Loucy (cell line): ENCODE data around the gene PPP1R16B.

ENCODE experiments used
- H2AFZ ChIP-seq: fragments of 200-600 bp; sonication (generic); 2 replicates; pipeline ENCODE4 v1.6.0; 2016; ENCODE audit warnings: antibody characterized with exemption, mild to moderate bottlenecking, low read length, moderate library complexity
- H3F3A ChIP-seq: fragments of 200-600 bp; 2 replicates; pipeline ENCODE4 v1.6.0; 2016; ENCODE audit warnings: antibody characterized with exemption, low read depth, mild to moderate bottlenecking
- H3K27me3 ChIP-seq: fragments of 200-600 bp; sonication (generic); 2 replicates; pipeline ENCODE4 v1.6.1; 2014; ENCODE audit warnings: low read length, mild to moderate bottlenecking; ENCODE audit not compliant: insufficient read depth, poor library complexity, severe bottlenecking
- H3K36me3 ChIP-seq: fragments of 200-600 bp; sonication (generic); 2 replicates; pipeline ENCODE4 v1.6.1; 2016; ENCODE audit warnings: low read length; ENCODE audit not compliant: insufficient read depth
- H3K4me1 ChIP-seq: fragments of 200-600 bp; sonication (generic); 2 replicates; pipeline ENCODE4 v1.5.1; 2014; ENCODE audit warnings: low read length, mild to moderate bottlenecking; ENCODE audit not compliant: insufficient read depth, poor library complexity, severe bottlenecking
- H3K4me2 ChIP-seq: fragments of 200-600 bp; sonication (generic); 2 replicates; pipeline ENCODE4 v1.6.0; 2014; ENCODE audit warnings: antibody characterized with exemption, low read length, low read depth, mild to moderate bottlenecking; ENCODE audit not compliant: poor library complexity, severe bottlenecking
- H3K4me3 ChIP-seq: fragments of 200-600 bp; sonication (generic); 2 replicates; pipeline ENCODE4 v1.5.1; 2014; ENCODE audit warnings: low read length, mild to moderate bottlenecking, mixed read lengths; ENCODE audit not compliant: poor library complexity, severe bottlenecking
- H3K79me2 ChIP-seq: fragments of 200-600 bp; sonication (generic); 2 replicates; pipeline ENCODE4 v1.6.1; 2014; ENCODE audit warnings: low read length; ENCODE audit not compliant: insufficient read depth
- H3K9ac ChIP-seq: fragments of 200-600 bp; sonication (generic); 2 replicates; pipeline ENCODE4 v1.6.0; 2014; ENCODE audit warnings: mild to moderate bottlenecking, low read depth, low read length, moderate library complexity; ENCODE audit not compliant: poor library complexity, severe bottlenecking
- H3K9me2 ChIP-seq: fragments of 200-600 bp; sonication (generic); replicated peaks from 2 replicates; pipeline ENCODE4 v1.6.1; 2016; ENCODE audit warnings: low read depth, low read length, mixed read lengths
- H3K9me3 ChIP-seq: fragments of 200-600 bp; sonication (generic); 2 replicates; pipeline ENCODE4 v1.6.1; 2014; ENCODE audit warnings: mild to moderate bottlenecking, antibody characterized with exemption, low read length, low read depth; ENCODE audit not compliant: insufficient read depth
- H4K20me1 ChIP-seq: fragments of 200-600 bp; sonication (generic); 2 replicates; pipeline ENCODE4 v1.6.0; 2014; ENCODE audit warnings: antibody characterized with exemption, low read length, mild to moderate bottlenecking; ENCODE audit not compliant: insufficient read depth, poor library complexity, severe bottlenecking
- CTCF ChIP-seq: fragments of 200-600 bp; sonication (generic); conservative IDR thresholded peaks from 2 replicates; pipeline ENCODE4 v1.5.1; 2014; ENCODE audit warnings: mild to moderate bottlenecking, antibody characterized with exemption, low read length
- EZH2phosphoT487 ChIP-seq: fragments of 200-600 bp; IDR thresholded peaks from 2 replicates; pipeline ENCODE4 v1.6.1; 2018; ENCODE audit warnings: antibody characterized with exemption, mild to moderate bottlenecking, moderate library complexity, borderline replicate concordance

PPP1R16B gene

GRCh38 chr20:38872036-38872435, 66.5 kb downstream of the PPP1R16B start:
- Histone ChIP-seq H3K9ac (no peak overlapping the region), H3F3A (peaks cover 15% of the 10 kb centered on the region; the same call in 1 of the 2 replicates), H3K9me2 (no peaks in the 10 kb centered on the region), H3K4me3 (no peak overlapping the region), H3K36me3 (no peaks in the 10 kb centered on the region), H3K4me1 (peaks cover 38% of the 10 kb centered on the region), H2AFZ (no peak overlapping the region), H3K27me3 (no peaks in the 10 kb centered on the region), H3K79me2 (peaks cover 15% of the 10 kb centered on the region), H3K4me2 (no peak overlapping the region), H3K9me3 (no peaks in the 10 kb centered on the region), H4K20me1 (no peaks in the 10 kb centered on the region)
- no peak for TF ChIP-seq CTCF
- no peak for TF ChIP-seq EZH2phosphoT487

- Histone ChIP-seq H3K27me3 (no peaks in the 10 kb centered on the region), H4K20me1 (no peaks in the 10 kb centered on the region), H3K4me3 (no peak overlapping the region), H2AFZ (no peak overlapping the region), H3K36me3 (no peaks in the 10 kb centered on the region), H3F3A (peaks cover 15% of the 10 kb centered on the region; the same call in 1 of the 2 replicates), H3K9ac (no peak overlapping the region), H3K4me2 (no peak overlapping the region), H3K4me1 (peaks cover 38% of the 10 kb centered on the region), H3K9me2 (no peaks in the 10 kb centered on the region), H3K79me2 (peaks cover 19% of the 10 kb centered on the region), H3K9me3 (no peaks in the 10 kb centered on the region)
- TF ChIP-seq EZH2phosphoT487 = no peak
These were observed 67.1 kb downstream of the PPP1R16B start for GRCh38 chr20:38872491-38873049.

GRCh38 chr20:38873050-38873581, 67.6 kb downstream of the PPP1R16B start:
- Histone ChIP-seq H3K79me2 (peaks cover 24% of the 10 kb centered on the region), H4K20me1 (no peaks in the 10 kb centered on the region), H3K9ac (no peak overlapping the region), H3K9me2 (no peaks in the 10 kb centered on the region), H3F3A (peaks cover 15% of the 10 kb centered on the region; the same call in 1 of the 2 replicates), H3K27me3 (no peaks in the 10 kb centered on the region), H3K36me3 (no peaks in the 10 kb centered on the region), H3K4me1 (peaks cover 38% of the 10 kb centered on the region), H2AFZ (no peak overlapping the region), H3K4me3 (no peak overlapping the region), H3K4me2 (no peak overlapping the region), H3K9me3 (no peaks in the 10 kb centered on the region)
- no peak for TF ChIP-seq EZH2phosphoT487
- TF ChIP-seq CTCF = no peak
